NB4 (cell line): ENCODE measurements around the gene GPR141.

Experiments used
- MYC ChIP-seq: IDR thresholded peaks from 2 replicates; pipeline ENCODE4 v1.6.1; 2011; ENCODE audit warnings: low read depth, low read length
- POLR2A ChIP-seq: IDR thresholded peaks from 2 replicates; pipeline ENCODE4 v1.6.1; 2011; ENCODE audit warnings: mild to moderate bottlenecking; ENCODE audit not compliant: insufficient read length; ENCODE audit errors: extremely low read depth
- TF ChIP-seq, protein P1 (sequence below): IDR thresholded peaks from one replicate; pipeline ENCODE4 v1.5.1; 2012; ENCODE audit warnings: low read depth, low read length

DNA sequence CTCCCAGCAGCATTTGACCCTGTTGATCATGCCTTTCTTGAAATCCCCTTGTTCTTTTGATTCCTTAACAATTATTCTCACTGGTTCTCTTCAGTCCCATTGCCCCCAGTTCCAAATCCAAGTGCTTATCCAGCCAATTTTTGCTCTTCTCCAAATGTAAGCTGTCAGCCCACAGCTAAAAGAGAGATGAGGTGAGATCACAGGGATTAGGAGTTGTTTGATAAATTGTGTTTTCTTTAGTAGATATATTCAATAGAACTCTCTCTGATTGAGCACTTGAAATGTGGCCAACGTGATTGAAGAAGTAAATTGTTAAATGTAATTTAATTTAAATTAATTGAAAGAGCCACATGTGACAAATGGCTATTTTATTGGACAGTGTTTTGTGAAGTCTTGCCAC is 88.2 kb downstream of the GPR141 start:
- TF ChIP-seq, protein P1, sequence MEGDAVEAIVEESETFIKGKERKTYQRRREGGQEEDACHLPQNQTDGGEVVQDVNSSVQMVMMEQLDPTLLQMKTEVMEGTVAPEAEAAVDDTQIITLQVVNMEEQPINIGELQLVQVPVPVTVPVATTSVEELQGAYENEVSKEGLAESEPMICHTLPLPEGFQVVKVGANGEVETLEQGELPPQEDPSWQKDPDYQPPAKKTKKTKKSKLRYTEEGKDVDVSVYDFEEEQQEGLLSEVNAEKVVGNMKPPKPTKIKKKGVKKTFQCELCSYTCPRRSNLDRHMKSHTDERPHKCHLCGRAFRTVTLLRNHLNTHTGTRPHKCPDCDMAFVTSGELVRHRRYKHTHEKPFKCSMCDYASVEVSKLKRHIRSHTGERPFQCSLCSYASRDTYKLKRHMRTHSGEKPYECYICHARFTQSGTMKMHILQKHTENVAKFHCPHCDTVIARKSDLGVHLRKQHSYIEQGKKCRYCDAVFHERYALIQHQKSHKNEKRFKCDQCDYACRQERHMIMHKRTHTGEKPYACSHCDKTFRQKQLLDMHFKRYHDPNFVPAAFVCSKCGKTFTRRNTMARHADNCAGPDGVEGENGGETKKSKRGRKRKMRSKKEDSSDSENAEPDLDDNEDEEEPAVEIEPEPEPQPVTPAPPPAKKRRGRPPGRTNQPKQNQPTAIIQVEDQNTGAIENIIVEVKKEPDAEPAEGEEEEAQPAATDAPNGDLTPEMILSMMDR, result no peak
- TF ChIP-seq POLR2A, result no peak
- no peak for TF ChIP-seq MYC
